ENCODE measurements around the gene KAZN.

The KAZN gene

DNA sequence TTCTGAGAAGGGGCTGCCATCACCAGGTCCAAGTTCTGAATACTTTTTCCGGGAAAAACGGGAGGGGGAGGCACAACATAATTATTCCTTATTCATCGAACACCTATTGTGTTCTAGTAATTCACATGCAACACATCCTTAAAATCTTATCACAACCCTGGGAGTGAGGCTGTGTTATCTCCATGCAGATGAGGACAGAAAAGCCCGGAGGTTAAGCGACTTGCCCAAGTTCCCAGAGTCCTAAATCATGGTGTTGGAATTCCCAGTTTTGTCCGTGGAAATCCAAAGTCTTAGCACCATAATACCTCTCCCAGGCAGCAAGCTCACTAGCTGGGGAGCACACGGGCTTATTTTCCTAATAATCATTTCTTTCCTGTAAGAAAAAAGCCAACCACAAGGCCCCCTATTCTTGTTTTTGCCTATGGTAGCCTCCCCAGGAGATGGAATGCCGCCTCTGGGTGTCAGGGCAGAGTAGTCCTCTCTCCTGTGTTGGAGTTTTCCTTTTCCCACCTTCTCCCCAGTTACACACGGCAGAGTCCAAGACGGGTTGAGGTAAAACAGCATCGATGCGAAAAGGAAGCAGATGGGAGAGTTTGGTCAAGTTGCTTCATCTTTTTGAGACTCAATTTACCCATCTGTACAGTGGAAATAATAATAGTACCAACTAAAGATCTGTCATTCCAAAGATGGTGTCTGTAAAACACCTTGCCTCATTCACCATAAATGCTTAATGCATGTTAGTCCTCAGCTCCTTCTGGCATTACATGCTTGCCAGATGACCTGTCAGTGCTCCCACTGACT is 327.1 kb downstream of the KAZN start:
- no peak for DNase-seq

DNA sequence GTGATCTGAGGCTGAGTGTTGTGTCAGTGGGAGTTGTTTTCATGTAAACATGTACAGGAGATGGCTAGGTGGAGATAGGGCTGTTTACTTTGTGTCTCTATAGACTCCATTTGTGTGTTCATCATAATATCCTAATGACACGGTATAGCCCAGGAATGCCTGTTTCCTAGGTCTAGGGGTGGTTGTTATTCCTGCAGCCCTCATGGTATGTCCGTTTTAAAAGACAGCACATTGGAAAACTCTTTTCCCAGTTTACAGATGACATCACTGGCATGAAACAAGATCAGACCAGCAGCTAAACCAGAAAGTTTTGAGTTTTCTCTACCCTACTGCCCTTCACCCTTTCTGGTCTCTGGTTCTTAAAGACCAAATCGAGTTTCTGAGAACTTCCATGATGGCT is 327.7 kb downstream of the KAZN start:
- DNase-seq = no peak

DNA sequence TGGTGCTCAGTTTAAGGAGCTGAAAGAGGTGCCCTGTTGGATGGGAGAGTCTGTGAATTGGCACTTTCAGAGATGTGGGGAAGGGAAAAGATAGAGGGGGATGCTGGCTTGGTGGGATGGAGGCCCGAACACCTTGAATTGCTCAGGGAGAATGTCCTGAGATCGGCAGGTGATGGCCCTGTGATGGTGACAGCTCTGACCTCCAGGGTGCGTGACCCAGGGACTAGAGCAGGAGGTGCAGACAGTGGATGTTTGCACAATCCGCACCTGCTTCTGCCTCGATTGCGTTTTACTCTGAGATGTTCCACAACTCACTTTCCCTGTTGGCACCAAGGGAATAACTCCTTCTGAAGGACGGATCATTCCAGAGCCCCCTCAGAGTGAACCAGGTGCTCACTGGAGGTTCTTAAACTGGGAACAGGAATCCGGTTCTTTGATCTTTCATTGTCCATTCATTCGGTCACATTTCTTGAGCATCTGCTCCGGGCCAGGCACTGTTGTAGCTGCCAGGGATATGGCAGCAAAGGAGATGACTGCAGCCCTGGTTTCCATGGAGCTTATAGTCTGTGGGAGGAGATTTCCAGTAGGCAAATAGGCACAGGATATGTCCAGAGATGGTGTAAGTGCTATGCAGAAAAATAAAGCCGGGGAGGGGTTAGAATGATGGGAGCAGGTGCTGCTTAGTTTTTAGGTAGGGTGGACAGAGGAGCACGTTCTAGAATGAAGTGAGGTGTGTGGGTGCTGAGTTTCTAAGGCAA is 328.5 kb downstream of the KAZN start:
- no peak for DNase-seq

DNA sequence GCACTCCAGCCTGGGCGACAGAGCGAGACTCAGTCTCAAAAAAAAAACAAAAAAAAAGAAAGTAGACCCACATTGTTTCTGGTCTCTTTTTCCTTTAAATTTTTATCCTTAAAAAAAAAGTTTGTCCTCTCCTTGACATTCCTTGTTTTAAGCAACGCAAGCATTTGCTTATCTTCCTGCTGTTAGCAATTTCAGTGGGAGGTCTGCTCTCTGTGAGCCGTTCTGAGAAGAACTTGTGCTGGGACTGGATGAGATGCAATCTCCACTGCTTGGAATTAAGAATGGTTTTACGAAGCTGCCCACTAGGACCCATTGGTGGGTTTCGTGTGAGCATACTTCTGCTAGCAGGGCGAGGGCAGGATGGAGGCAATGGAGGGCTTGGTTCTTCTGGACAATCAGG is 329.9 kb downstream of the KAZN start:
- no peak for DNase-seq

DNA sequence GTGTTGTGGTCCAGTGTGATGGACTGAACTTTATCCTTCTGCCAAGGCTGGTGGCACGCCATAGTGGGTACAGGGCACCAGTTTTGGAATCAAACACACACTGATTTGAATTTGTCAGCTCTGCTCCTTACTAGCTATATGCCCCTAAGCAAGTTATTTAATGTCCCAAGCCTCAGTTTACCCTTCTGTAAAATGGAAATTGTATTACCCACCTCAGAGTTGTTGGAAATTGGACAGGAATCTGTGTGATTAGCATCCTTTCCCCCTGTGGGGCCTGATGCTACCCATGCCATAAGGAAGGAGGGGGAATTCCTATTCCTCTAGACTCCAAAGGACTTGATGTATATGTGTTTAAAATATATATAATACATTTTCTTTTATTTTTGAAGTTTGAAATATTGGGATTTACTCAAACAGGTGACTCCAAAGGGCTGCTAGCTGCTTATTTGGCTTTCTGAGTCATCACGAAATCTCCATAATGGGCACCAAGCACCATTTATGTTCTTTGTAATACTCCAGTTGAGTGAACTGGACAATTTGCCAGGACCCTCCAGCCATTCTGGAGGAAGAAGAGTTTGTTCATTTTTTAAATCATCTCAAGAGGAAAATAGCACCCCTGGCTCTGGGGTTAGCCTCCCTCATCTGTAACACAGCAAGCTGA is 330.5 kb downstream of the KAZN start:
- no peak for DNase-seq

DNA sequence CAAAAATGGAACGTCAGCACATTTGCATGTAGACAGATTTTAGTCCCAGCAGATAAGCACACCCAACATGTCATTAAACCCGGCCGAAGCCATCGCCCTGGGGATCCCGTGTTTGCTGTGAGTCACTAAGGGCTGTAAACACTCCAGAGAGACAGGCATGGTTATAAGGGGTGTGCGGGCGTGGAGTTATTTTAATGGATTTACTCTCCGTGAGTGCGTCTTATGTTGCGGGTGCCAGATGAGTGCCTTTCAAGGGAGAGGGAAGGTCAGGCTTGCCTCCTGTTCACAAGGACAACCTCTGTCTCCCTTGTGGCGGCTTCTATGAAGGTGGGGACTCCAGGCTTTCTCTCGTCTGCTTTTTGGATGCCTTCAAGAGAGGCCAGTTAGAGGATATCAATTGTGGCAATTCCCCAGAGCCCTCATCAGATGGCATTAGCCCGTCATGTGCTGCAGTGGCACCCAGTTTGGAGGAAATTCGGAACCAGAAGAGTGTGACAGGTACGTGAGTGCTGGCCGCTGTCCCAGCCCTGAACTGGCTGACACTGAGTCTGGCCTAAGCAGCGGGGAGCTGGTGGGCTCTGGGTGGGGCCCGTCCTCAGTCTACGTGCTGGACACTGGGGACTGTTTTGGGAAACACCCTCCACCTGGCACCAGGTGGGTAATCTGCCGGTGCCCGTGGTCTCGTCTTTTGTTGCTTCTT is 331.2 kb downstream of the KAZN start:
- no peak for DNase-seq

DNA sequence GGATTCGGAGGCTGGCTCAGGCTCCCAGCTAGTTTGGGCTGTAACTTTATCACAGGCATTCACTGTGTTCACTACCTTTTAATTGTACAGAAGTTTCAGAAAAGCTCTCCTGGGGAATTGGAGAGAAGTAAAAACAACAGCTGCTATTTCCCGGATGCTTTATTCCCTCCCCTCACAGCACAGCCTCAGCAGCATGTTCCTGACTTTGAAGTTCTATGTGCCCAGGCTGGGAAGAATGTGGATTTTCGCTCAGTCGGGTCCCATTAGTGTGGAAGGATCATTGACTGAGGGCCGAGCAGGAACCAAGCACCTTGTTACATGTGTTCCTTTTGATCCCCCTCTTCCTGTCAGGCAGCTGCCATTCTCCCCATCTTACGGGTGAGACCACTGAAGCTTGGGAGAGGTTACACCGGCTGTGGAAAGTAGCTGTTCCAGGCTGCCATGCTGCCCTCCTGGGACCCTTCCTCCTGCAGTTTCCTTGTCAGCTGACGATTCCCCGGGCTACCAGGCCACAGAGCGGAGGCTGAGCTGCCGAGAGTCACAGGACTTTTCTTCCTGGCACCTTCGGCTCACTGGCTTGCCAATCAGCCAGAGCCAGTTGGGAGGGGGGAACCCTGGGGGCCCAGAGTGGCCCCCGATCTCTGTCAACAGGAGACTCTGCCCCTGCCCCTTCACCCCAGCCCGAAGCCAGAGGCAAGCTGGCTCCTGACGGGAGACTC is 331.9 kb downstream of the KAZN start:
- DNase-seq = no peak

DNA sequence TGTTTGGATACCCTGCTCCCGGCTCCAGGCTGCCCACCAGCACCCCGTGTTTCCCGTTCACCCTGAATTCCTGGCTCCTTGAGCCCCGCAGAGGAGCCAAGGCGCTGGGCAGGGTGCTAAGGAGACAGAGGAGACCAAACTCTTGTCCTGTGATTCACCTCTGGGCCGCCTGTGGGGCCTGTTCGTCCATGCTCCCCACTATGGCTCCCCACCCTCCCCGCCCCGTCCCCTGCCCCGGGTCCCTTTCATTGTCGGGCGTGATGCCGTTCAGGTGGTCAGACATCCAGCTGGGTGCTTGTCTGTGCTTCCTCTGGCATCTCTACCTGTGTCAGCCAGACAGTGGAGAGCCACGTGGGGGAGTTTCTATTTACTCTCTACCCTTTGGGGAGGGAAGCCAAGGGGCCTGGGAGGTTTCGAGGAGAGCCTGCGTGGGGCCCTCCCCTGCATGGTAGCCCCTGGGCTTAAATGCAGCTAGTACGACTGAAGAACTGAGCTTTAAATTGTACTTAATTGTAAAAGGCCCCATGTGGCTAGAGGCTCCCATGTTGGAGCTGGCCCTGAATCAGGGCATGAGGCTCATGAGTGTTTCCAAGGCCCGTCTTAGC is 333.7 kb downstream of the KAZN start:
- no peak for DNase-seq

DNA sequence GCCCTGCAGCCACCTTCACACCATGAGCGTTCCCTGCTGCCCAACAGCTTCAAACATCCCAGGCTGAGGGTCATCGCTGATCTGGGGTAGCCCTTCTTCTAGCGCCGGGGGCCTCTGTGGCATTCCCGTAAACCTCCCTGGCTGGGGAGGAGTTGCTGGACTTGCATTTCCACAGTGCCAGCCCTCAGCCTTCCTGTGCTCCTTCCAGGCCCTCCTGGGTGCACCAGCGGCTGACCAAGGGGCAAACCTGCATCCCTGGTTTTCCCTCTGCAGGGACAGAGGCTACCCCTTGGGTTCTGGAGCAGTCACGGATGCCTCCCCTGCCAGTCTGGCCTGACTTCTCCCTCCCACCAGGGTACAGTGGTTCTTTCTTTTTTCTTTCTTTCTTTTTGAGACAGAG is 336.4 kb downstream of the KAZN start:
- no peak for DNase-seq

DNA sequence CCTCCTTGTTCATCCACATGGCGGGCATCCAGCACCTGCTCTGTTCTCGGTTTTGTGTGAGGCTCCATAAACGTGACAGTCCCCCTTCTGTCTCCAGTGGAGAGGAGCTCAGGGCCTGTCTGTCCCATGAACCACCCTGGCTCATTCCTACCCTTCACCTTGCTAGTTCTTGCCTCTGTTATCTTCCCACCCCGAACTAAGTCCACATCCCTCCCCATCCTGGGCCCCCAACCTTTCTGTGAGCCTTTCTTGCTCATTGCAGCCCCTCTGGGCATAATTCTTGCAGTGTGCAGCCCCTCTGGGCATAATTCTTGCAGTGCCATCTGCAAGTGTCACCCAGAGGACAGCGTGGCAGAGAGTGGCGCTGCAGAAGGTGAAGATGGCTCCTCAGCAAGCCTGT is 338.3 kb downstream of the KAZN start:
- no peak for DNase-seq

DNA sequence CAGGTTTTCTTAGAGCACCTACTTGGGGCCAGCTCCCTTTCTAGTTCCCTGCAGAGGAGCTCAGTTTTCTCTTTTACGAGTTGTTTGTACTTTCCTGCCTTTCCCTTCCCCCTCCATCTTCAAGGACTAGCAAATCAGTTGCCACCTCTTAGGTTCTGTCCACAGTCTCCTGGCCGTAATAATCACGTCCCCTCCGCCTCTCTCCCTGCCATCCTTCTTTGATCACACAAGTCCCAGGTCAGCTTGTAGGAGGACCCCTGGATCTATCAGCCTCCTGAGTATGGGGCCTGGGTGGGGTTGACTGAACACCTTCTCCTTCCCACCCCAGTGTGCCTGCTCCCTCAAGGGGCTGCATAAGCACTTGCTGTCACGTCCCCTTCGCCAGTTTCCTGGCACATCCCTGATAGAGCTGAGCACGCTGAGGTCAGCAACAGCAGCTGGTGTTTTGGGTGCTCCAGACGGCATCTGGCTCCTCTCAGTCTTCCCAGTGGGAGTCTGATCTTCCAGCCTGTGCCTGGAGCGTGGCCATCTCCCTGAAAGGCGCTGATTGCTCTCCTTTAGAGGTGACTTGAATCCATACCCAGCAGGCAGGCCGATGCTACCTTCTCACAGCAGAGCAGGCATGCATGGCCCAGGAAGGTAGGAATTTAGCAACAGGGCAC is 338.9 kb downstream of the KAZN start:
- DNase-seq = no peak

DNA sequence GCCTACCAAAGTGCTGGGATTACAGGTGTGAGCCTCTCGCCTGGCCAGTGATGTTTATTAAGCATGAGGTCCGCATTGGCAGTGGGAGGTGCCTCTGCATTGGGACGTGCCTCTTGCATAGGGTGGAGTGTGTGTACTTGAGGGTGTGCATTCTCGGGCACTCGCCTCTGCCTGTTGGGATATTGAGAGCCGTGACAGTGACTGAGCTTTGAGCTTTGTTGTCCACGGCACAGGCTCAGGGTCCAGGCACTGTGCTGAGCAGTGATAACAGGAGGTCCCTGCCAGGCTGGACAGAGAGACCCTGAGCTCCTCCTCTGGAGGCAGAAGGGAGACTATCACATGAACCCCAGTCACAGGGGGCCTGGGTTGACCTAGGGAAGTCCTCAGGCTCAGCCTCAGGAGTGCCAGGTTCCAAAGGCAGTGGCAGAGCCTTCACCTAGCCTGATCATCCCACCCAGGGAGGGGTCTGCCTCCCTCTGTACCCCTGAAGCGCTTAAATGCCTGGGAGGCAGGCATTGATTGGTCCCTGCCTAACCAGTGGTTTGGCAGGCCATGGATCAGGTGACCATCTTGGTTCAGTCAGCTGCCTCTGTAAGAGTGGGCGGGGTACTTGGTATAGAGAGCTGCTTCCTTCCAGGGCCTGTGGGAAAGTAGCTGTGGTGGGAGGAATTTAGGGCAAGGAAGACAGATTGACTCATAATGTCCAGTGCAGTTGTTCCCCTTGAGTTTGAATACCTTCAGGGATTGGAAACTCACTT is 341.2 kb downstream of the KAZN start:
- no peak for DNase-seq

DNA sequence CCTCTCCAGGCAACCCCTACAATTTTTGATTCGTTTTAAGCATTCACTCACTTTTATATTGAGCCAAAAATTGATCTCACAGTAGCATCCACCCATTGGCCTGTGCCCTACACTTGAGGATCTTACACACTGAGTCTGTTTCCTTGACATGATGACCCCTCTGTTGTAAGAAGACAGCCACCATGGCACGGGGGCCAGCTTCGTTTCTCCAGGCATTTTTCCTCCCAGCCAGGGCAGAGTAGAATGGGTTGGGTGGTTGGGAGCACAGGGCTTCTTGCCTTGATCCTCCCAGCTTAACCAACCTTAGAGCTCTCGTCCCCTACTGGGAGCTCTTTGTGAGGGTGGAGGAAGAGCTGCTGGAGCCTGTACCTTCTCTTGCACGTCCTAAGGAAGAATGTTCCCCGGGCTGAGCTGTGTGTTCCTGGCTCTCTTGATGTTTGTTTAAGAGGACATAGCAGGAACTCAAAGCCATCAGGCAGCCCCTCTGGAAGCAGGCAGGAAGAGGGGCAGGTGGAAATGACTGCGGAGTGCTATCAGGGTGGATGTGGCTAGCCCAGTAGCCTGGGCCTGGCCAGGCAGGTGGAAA is 341.9 kb downstream of the KAZN start:
- no peak for DNase-seq

DNA sequence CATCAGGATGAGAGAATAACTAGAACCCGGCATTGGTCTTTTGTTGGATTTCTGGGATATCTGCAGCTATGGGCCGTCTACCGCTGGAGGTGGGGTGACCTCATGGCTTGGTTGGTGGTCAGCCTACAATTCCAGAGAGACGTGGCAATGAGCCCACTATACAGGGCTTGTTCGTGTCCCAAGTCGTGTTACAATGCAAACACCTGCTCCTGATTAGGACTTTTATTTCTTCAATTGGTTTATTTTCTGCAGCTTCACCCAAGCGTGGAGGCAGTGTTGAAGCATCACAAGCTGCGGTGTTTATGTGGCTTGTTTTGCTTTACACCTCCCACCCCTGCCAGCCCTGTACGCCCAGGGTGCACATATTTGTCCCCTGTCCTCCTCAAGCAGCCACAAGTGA is 343.4 kb downstream of the KAZN start:
- no peak for DNase-seq

DNA sequence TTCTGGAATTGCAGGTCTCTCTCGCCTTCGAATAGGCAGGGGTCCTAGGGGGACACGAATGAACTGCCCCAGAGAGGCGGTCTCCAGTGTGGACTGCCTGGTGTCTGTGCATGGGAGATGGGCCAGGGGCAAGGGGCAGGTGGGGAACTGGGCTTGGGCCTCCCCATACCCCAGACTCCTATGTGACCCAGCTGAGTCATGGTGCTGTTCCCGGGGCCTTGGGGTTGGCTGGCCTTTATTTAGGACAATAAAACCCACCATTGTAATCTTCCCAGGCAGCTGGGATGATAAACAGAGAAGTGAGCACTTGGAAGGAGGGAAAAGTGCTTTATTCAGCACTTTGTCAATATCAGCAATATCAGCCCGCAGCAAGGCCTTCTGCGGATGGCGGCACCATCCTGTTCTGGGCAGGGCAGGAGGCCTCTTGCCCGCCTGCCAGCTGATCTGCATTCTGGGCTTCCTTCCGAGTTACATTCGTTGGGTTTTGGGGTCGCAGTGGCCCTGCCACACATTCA is 346.0 kb downstream of the KAZN start:
- DNase-seq = no peak

DNA sequence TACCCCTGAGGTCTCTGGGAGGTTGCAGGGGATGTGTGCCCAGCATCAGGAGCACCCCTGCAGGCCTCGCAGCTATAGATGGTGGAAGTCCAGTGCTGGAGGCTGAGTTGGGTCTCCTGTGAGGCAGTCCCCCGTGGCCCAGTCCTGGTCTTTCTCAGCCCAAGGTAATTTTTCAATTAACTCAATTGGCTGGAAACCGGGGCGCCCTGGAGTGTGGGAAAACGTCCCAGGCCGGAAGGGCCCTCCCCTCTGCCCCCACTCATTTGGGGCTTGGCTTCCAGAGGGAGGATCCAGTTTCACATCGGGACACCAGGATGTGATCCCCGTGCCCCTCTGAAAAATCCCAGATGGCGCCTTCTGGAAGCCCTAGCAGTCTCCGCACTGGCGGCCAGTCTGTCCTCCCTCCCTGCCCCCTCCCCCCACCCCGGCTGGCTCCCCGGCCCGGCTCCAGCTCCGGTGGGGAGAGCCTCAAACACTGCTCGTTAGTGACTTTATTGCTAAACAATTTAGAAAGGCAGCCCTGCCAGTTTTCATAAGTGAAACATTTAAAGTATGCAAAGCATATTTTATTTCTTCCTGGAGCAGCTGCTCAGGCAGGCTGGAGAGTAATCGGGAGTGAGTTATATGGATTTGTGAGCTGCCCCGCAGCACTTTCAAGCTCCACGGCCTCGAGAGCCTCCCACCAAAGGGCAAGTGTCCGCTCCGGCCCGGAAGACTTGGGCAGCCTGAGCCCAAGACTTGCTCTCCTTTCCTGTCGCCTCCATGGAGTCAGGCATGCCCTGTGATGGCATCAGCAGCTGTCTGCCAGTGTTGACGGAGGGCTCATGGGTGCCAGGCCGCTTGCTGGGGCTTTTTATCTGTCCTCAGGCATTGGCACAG is 346.9 kb downstream of the KAZN start:
- DNase-seq = no peak

DNA sequence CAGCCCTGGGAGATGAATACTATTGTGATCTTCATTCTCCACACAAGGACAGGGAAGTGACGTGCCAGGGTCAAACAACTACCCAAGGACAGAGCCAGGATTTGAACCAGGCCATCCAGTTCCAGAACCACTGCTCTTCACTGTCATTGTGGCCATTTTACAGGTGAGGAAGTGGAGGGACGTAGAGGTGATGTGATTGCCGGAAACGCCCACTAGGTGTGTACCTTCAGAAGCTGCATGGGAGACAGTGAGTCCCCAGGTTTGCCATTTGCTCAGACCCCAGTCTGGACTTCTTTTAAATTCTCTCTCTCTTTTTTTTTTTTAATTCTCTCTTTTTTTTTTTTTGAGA is 347.5 kb downstream of the KAZN start:
- no peak for DNase-seq

DNA sequence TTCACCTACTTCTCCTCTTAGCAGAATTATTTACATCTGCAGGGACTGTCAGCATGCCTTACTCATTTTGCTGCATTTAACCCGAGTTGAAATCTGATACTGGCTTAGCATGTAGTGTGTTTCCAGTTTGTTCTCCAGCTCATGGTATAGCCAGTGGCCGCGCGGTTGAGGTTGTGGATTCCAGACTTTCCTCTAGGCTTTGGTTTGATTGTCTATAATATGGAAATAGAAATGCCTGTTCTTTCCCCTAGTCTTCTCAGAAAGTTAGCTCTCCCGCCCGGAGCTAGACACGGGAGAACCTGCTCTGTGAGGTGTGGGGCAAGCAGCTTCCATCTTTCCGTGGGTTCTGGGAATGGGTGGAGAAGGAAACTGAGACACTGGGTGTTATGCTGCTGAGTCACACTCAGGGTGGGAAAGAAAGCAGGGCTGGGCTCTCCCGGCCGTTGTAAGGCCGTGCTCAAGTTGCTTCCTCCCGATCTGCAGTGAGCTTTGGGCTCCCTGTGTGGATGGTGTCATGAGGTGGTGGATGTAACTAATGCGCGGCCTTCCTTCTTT is 348.3 kb downstream of the KAZN start:
- no peak for DNase-seq

DNA sequence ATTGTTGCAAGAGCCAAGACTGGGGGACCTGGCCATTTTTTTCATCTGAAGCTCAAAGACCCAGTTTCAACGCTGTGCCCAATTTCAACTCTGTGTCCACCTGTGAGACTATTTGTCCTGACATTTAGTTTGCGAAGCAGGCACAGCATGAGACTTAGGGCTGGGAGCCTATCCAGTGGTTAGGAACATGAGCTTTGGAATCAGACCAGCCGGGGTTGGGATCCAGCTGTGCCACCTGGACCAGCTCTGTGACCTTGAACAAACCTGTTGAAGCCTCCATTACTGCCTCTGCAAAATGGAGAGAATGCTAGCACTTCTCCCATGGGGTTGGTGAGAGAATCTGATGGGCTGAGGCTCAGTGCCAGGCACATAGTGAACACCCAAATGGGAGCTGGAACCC is 348.9 kb downstream of the KAZN start:
- no peak for DNase-seq
